GM18519 (cell line): ENCODE data around the gene DUSP11.
"Not testable (repeated sequence)": the region's sequence is repeated elsewhere in the genome, so short reads cannot be mapped to it uniquely, and the experiment has no call there.

Experiments used
- ATAC-seq: cut with Tn5 transposase; IDR thresholded peaks from one replicate; pipeline ENCODE4 v1.9.1; 2021; ENCODE audit warnings: mild to moderate bottlenecking, moderate library complexity; ENCODE audit not compliant: unreplicated experiment, low FRiP score

Gene DUSP11

GRCh38 chr2:73776381-73776780 lies 3.5 kb downstream of the DUSP11 start:
- ATAC-seq = no peak

GRCh38 chr2:73772819-73773218 lies 7.1 kb downstream of the DUSP11 start:
- no peak for ATAC-seq

- no peak for ATAC-seq
These were observed 9.2 kb downstream of the DUSP11 start for GRCh38 chr2:73770725-73771124.

GRCh38 chr2:73766994-73767393 lies 12.9 kb downstream of the DUSP11 start:
- no peak for ATAC-seq

GRCh38 chr2:73766349-73766748 lies 13.6 kb downstream of the DUSP11 start:
- ATAC-seq = no peak

GRCh38 chr2:73764945-73765344 lies 15.0 kb downstream of the DUSP11 start:
- ATAC-seq = no peak

- ATAC-seq = no peak
These were observed 17.3 kb downstream of the DUSP11 start for GRCh38 chr2:73762571-73762970.

GRCh38 chr2:73759904-73760303 lies 20.0 kb downstream of the DUSP11 start:
- no peak for ATAC-seq

GRCh38 chr2:73759285-73759764 lies 20.6 kb downstream of the DUSP11 start:
- ATAC-seq = no peak

- ATAC-seq = not testable (repeated sequence)
These were observed 25.6 kb downstream of the DUSP11 start for GRCh38 chr2:73754332-73754731.

- no peak for ATAC-seq
These were observed 30.6 kb downstream of the DUSP11 start for GRCh38 chr2:73749314-73749713.

GRCh38 chr2:73746877-73747208 lies 33.1 kb downstream of the DUSP11 start:
- ATAC-seq = no peak

- ATAC-seq = no peak
These were observed 33.7 kb downstream of the DUSP11 start for GRCh38 chr2:73746015-73746876.

GRCh38 chr2:73740767-73741166 lies 39.1 kb downstream of the DUSP11 start:
- ATAC-seq = no peak

- ATAC-seq = no peak
These were observed 40.8 kb downstream of the DUSP11 start for GRCh38 chr2:73739101-73739500.

- ATAC-seq = peak; percentile 86
These were observed 42.8 kb downstream of the DUSP11 start, which contains the start of gene TPRKB for GRCh38 chr2:73736855-73737779. Gene TPRKB, minus strand, starts transcription at chr2:73737345. Its CDS starts 2,776 bp downstream, at chr2:73734569.

- no peak for ATAC-seq
These were observed 43.5 kb downstream of the DUSP11 start for GRCh38 chr2:73736378-73736777.

- ATAC-seq = no peak
These were observed 49.1 kb downstream of the DUSP11 start for GRCh38 chr2:73730810-73731209.

GRCh38 chr2:73728711-73729110 lies 51.2 kb downstream of the DUSP11 start:
- no peak for ATAC-seq

- no peak for ATAC-seq
These were observed 51.9 kb downstream of the DUSP11 start for GRCh38 chr2:73728043-73728442.

- ATAC-seq = not testable (repeated sequence)
These were observed 53.2 kb downstream of the DUSP11 start for GRCh38 chr2:73726657-73727056.
